ENCODE results near the gene PLXNB3. TPM values are rescaled to one million over a fixed set of nuclear protein-coding genes. Genes with fewer than 3 reads are reported as not detected.

PLXNB3 gene
- total RNA-seq, 4 donors from 2014 or later = 3.1 to 46.2 (median 24.7) TPM

- Histone ChIP-seq H3K27ac (no peak overlapping the region), H3K4me3 (no peak overlapping the region), H3K27me3 (no peaks in the 10 kb centered on the region), H3K9me3 (no peaks in the 10 kb centered on the region), H3K4me1 (no peaks in the 10 kb centered on the region), H3K36me3 (no peaks in the 10 kb centered on the region)
- no peak for DNase-seq
- TF ChIP-seq POLR2AphosphoS5 (IDR thresholded peaks at IDR 0.05) (no peak), EP300 (IDR thresholded peaks at IDR 0.05; ENCODE audit: low read depth) (no peak), CTCF (IDR thresholded peaks at IDR 0.05) (no peak), POLR2A (IDR thresholded peaks at IDR 0.05) (no peak)
- WGBS, 2 donors (ENCODE audit: low coverage in 1 of 2) = 94% methylated on average over 42 of the region's 48 CpGs; no CpG with 5 or more reads in 1 of the 2 donors
- intact Hi-C loops (cut with DNase I; ENCODE audit: low total_unique reads) (no loop called here), in situ Hi-C loops (cut with MboI; ENCODE audit: low pct_ligation_motif_present in 1 of 4, low pct_unique_long_range_greater_than_20kb in 1 of 4, low sequenced_read_pairs in 3 of 4) (loop anchor here in 1 of 4 donors (25.0 kb wide), 1 partner anchor 188 kb away; the partner anchor contains the start of genes HCFC1 and TMEM187)
Measured at GRCh38 chrX:153773741-153774575, 9.9 kb downstream of the PLXNB3 start.

- Histone ChIP-seq H3K27ac (no peak overlapping the region), H3K4me3 (no peak overlapping the region), H3K27me3 (no peaks in the 10 kb centered on the region), H3K4me1 (no peaks in the 10 kb centered on the region), H3K36me3 (no peaks in the 10 kb centered on the region), H3K9me3 (no peaks in the 10 kb centered on the region)
- no peak for DNase-seq
- no peak for TF ChIP-seq POLR2AphosphoS5 (IDR thresholded peaks at IDR 0.05)
- no peak for TF ChIP-seq EP300 (IDR thresholded peaks at IDR 0.05; ENCODE audit: low read depth)
- no peak for TF ChIP-seq CTCF (IDR thresholded peaks at IDR 0.05)
- TF ChIP-seq POLR2A (IDR thresholded peaks at IDR 0.05) = no peak
- intact Hi-C loops (cut with DNase I; ENCODE audit: low total_unique reads) = no loop called here
- 90% methylated on average over 35 of the region's 37 CpGs; no CpG with 5 or more reads in 1 of the 2 donors for WGBS, 2 donors (ENCODE audit: low coverage in 1 of 2)
- in situ Hi-C loops (cut with MboI; ENCODE audit: low pct_ligation_motif_present in 1 of 4, low pct_unique_long_range_greater_than_20kb in 1 of 4, low sequenced_read_pairs in 3 of 4) = loop anchor here in 2 of 4 donors (25.0 kb wide), 2 partner anchors 163 to 188 kb away; partner anchors contain the start of genes ARHGAP4 (in 1 of the 2), HCFC1 (in 1 of the 2), NAA10 (in 1 of the 2) and RENBP (in 1 of the 2)
Measured at GRCh38 chrX:153774576-153775292, 10.7 kb downstream of the PLXNB3 start.

- 91% methylated on average over 41 of the region's 42 CpGs; no CpG with 5 or more reads in 1 of the 2 donors for WGBS, 2 donors (ENCODE audit: low coverage in 1 of 2)
- Histone ChIP-seq H3K9me3 (no peaks in the 10 kb centered on the region), H3K4me1 (peaks cover 0 to 4% (median 3%) of the 10 kb centered on the region in 4 donors), H3K4me3 (no peak overlapping the region), H3K27me3 (peaks cover 1% of the 10 kb centered on the region), H3K27ac (no peak overlapping the region), H3K36me3 (no peaks in the 10 kb centered on the region)
- TF ChIP-seq EP300 (IDR thresholded peaks at IDR 0.05; ENCODE audit: low read depth) (no peak), POLR2AphosphoS5 (IDR thresholded peaks at IDR 0.05) (no peak), POLR2A (IDR thresholded peaks at IDR 0.05) (no peak), CTCF (IDR thresholded peaks at IDR 0.05) (no peak)
- intact Hi-C loops (cut with DNase I; ENCODE audit: low total_unique reads) = no loop called here
- in situ Hi-C loops (cut with MboI; ENCODE audit: low pct_ligation_motif_present in 1 of 4, low pct_unique_long_range_greater_than_20kb in 1 of 4, low sequenced_read_pairs in 3 of 4) = loop anchor here in 1 of 4 donors (25.0 kb wide), 1 partner anchor 162 kb away; the partner anchor contains the start of genes ARHGAP4, NAA10 and RENBP
- DNase-seq = no peak
Measured at GRCh38 chrX:153775293-153776119, 11.5 kb downstream of the PLXNB3 start.
